Neural progenitor cell (in vitro differentiated cells): ENCODE results near the gene FAF1. TPM values are rescaled to one million over a fixed set of nuclear protein-coding genes. Genes with fewer than 3 reads are reported as not detected.

ENCODE experiments used
- DNase-seq: peaks from one replicate; pipeline ENCODE4 v3.0.0-alpha.2; 2016; ENCODE audit warnings: low spot score
- H2AFZ ChIP-seq: fragments of 200-600 bp; sonication (generic); replicated peaks from 2 replicates; pipeline ENCODE4 v1.6.1; 2016; ENCODE audit warnings: antibody characterized with exemption
- H3F3A ChIP-seq: fragments of 200-600 bp; sonication (generic); 2 replicates; pipeline ENCODE4 v1.6.1; 2016; ENCODE audit warnings: antibody characterized with exemption, low read depth
- H3K27ac ChIP-seq: fragments of 200-600 bp; sonication (generic); 2 replicates; pipeline ENCODE4 v1.5.1; 2016; ENCODE audit warnings: mild to moderate bottlenecking
- H3K27me3 ChIP-seq: fragments of 200-600 bp; sonication (generic); 2 replicates; pipeline ENCODE4 v1.6.1; 2016; ENCODE audit warnings: mild to moderate bottlenecking, moderate library complexity
- H3K36me3 ChIP-seq: fragments of 200-600 bp; sonication (generic); 2 replicates; pipeline ENCODE4 v1.5.1; 2016
- H3K4me1 ChIP-seq: fragments of 200-600 bp; sonication (generic); 2 replicates; pipeline ENCODE4 v1.6.1; 2016; ENCODE audit warnings: mixed run types
- H3K4me2 ChIP-seq: fragments of 200-600 bp; sonication (generic); 2 replicates; pipeline ENCODE4 v1.6.1; 2016
- H3K4me3 ChIP-seq: fragments of 200-600 bp; sonication (generic); 2 replicates; pipeline ENCODE4 v1.5.1; 2016
- H3K79me2 ChIP-seq: fragments of 200-600 bp; sonication (generic); 2 replicates; pipeline ENCODE4 v1.6.1; 2016; ENCODE audit warnings: low read depth
- H3K9ac ChIP-seq: fragments of 200-600 bp; sonication (generic); 2 replicates; pipeline ENCODE4 v1.6.1; 2016
- H3K9me3 ChIP-seq: fragments of 200-600 bp; sonication (generic); 2 replicates; pipeline ENCODE4 v1.5.1; 2016; ENCODE audit warnings: low read depth
- H4K20me1 ChIP-seq: fragments of 200-600 bp; sonication (generic); 2 replicates; pipeline ENCODE4 v1.6.1; 2016; ENCODE audit warnings: low read depth
- H3K27ac Mint-ChIP-seq: 3 replicates; pipeline ENCODE4 v1.8.0; 2021; ENCODE audit warnings: mixed read lengths
- H3K27me3 Mint-ChIP-seq: 2 replicates; pipeline ENCODE4 v1.8.0; 2022; ENCODE audit warnings: low read depth, mild to moderate bottlenecking, inconsistent platforms, moderate library complexity, mixed read lengths; ENCODE audit not compliant: insufficient read depth
- H3K36me3 Mint-ChIP-seq: 3 replicates; pipeline ENCODE4 v1.8.0; 2021; ENCODE audit warnings: mixed read lengths
- H3K4me1 Mint-ChIP-seq: 3 replicates; pipeline ENCODE4 v1.8.0; 2021; ENCODE audit warnings: mixed read lengths
- H3K4me3 Mint-ChIP-seq: 3 replicates; pipeline ENCODE4 v1.8.0; 2021; ENCODE audit warnings: mild to moderate bottlenecking, moderate library complexity, mixed read lengths
- H3K9me3 Mint-ChIP-seq: 3 replicates; pipeline ENCODE4 v1.8.0; 2020; ENCODE audit warnings: mixed read lengths
- CTCF ChIP-seq: fragments of 200-600 bp; sonication (generic); IDR thresholded peaks from 2 replicates; pipeline ENCODE4 v1.5.1; 2017; ENCODE audit warnings: antibody characterized with exemption, mild to moderate bottlenecking
- EZH2 ChIP-seq: fragments of 200-600 bp; sonication (generic); IDR thresholded peaks from 2 replicates; pipeline ENCODE4 v1.6.1; 2017; ENCODE audit warnings: antibody characterized with exemption, mild to moderate bottlenecking, moderate library complexity
- EZH2phosphoT487 ChIP-seq: fragments of 200-600 bp; sonication (generic); IDR thresholded peaks from 2 replicates; pipeline ENCODE4 v1.6.1; 2017; ENCODE audit warnings: antibody characterized with exemption
- total RNA-seq: library from RNA; depleted of rRNA; stranded (reverse); fragments of >200 nt; gene quantifications from 2 replicates; pipeline ENCODE4 v1.2.3, GENCODE V29; 2015; ENCODE audit warnings: low replicate concordance

FAF1 gene
- total RNA-seq, 1 donor from 2014 or later, result 103 TPM

- Histone ChIP-seq H3K9ac (no peak overlapping the region), H3K27me3 (peaks cover 100% of the 10 kb centered on the region), H3K4me2 (peak overlapping the region; percentile 62), H3K4me3 (peak overlapping the region; percentile 36), H3K9me3 (no peaks in the 10 kb centered on the region), H3K36me3 (no peaks in the 10 kb centered on the region), H3K79me2 (no peaks in the 10 kb centered on the region), H3F3A (peaks cover 41% of the 10 kb centered on the region), H2AFZ (peak overlapping the region; percentile 73), H4K20me1 (peaks cover 83% of the 10 kb centered on the region), H3K27ac (no peak overlapping the region), H3K4me1 (peaks cover 30% of the 10 kb centered on the region)
- Mint-ChIP-seq H3K27me3 (peaks cover 85% of the 10 kb centered on the region), H3K4me1 (peaks cover 45% of the 10 kb centered on the region), H3K36me3 (peaks cover 2% of the 10 kb centered on the region), H3K9me3 (no peaks in the 10 kb centered on the region), H3K4me3 (peak overlapping the region; percentile 72), H3K27ac (no peak overlapping the region)
- DNase-seq, result peak; percentile 88
- peak; percentile 94 for TF ChIP-seq EZH2phosphoT487
- peak; percentile 94 for TF ChIP-seq EZH2
- TF ChIP-seq CTCF, result peak; percentile 28
Measured at GRCh38 chr1:50420689-50421365, 539.2 kb downstream of the FAF1 start.

GRCh38 chr1:50419907-50420677, 540.0 kb downstream of the FAF1 start:
- peak; percentile 5 for DNase-seq
- Mint-ChIP-seq H3K27ac (no peak overlapping the region), H3K4me3 (peak overlapping the region; percentile 72), H3K36me3 (peaks cover 2% of the 10 kb centered on the region), H3K9me3 (no peaks in the 10 kb centered on the region), H3K4me1 (peaks cover 44% of the 10 kb centered on the region), H3K27me3 (peaks cover 81% of the 10 kb centered on the region)
- Histone ChIP-seq H3K9ac (no peak overlapping the region), H3K27ac (no peak overlapping the region), H3K36me3 (no peaks in the 10 kb centered on the region), H3F3A (peaks cover 36% of the 10 kb centered on the region), H3K27me3 (peaks cover 100% of the 10 kb centered on the region), H3K4me2 (no peak overlapping the region), H3K9me3 (no peaks in the 10 kb centered on the region), H2AFZ (no peak overlapping the region), H3K4me3 (peak overlapping the region; percentile 36), H3K4me1 (peaks cover 30% of the 10 kb centered on the region), H3K79me2 (no peaks in the 10 kb centered on the region), H4K20me1 (peaks cover 78% of the 10 kb centered on the region)
- peak; percentile 60 for TF ChIP-seq EZH2
- TF ChIP-seq CTCF, result no peak
- TF ChIP-seq EZH2phosphoT487, result no peak

- Mint-ChIP-seq H3K27me3 (peaks cover 81% of the 10 kb centered on the region), H3K4me1 (peaks cover 39% of the 10 kb centered on the region), H3K9me3 (peaks cover 4% of the 10 kb centered on the region), H3K4me3 (peak overlapping the region; percentile 72), H3K27ac (no peak overlapping the region), H3K36me3 (peaks cover 2% of the 10 kb centered on the region)
- H3K9ac ChIP-seq, result no peak overlapping the region
- H3K79me2 ChIP-seq, result no peaks in the 10 kb centered on the region
- H4K20me1 ChIP-seq, result peaks cover 75% of the 10 kb centered on the region
- peak overlapping the region; percentile 53 for H3K4me3 ChIP-seq
- no peaks in the 10 kb centered on the region for H3K9me3 ChIP-seq
- no peak overlapping the region for H3K27ac ChIP-seq
- H2AFZ ChIP-seq, result no peak overlapping the region
- peaks cover 100% of the 10 kb centered on the region for H3K27me3 ChIP-seq
- DNase-seq, result peak; percentile 81
- TF ChIP-seq CTCF, result peak; percentile 51
- TF ChIP-seq EZH2, result peak; percentile 13
- TF ChIP-seq EZH2phosphoT487, result peak; percentile 80
- H3K4me1 ChIP-seq, result peaks cover 30% of the 10 kb centered on the region
- peaks cover 36% of the 10 kb centered on the region for H3F3A ChIP-seq
- H3K4me2 ChIP-seq, result peak overlapping the region; percentile 84
- H3K36me3 ChIP-seq, result no peaks in the 10 kb centered on the region
Measured at GRCh38 chr1:50419192-50419906, 540.7 kb downstream of the FAF1 start.
